T47D (cell line): ENCODE data around the gene TAT.
A peak's percentile ranks its signal among the peaks of the same experiment; 100 is the strongest.

Experiments used
- DNase-seq, 2 experiments: peaks; one replicate each; pipeline versions ENCODE4 v3.0.0 to v3.0.0-alpha.2; 2011 to 2012; ENCODE audit warnings: low read depth in 1 of 2, low spot score in 1 of 2
- JUND ChIP-seq: IDR thresholded peaks from 2 replicates; pipeline ENCODE4 v1.6.1; 2012; ENCODE audit warnings: low read depth
- in situ Hi-C: cut with HindIII; loops from 2 replicates; pipeline ENCODE4 v1.10.0; 2016; ENCODE audit warnings: low sequenced_read_pairs, low pct_unique_long_range_greater_than_20kb

Gene TAT

GRCh38 chr16:71552698-71553503 lies 24.0 kb downstream of the TAT start:
- peak in 1 of 2 experiments; percentile 54 for DNase-seq
- no peak for TF ChIP-seq JUND
- in situ Hi-C loops = no loop called here

GRCh38 chr16:71547168-71547567 lies 29.7 kb downstream of the TAT start:
- in situ Hi-C loops = no loop called here
- TF ChIP-seq JUND = no peak
- no peak for DNase-seq

- in situ Hi-C loops = no loop called here
- no peak for TF ChIP-seq JUND
- peak in 1 of 2 experiments; percentile 75 for DNase-seq
Measured at GRCh38 chr16:71542377-71542776, 34.5 kb downstream of the TAT start.

GRCh38 chr16:71537643-71538042 lies 39.2 kb downstream of the TAT start:
- DNase-seq = peak; percentile 68 to 82
- in situ Hi-C loops = no loop called here
- no peak for TF ChIP-seq JUND

- in situ Hi-C loops = no loop called here
- TF ChIP-seq JUND = no peak
- DNase-seq = no peak
Measured at GRCh38 chr16:71536752-71537499, 40.0 kb downstream of the TAT start.

- in situ Hi-C loops = no loop called here
- no peak for DNase-seq
Measured at GRCh38 chr16:71532366-71532765, 44.5 kb downstream of the TAT start.

GRCh38 chr16:71528863-71529262 lies 48.0 kb downstream of the TAT start:
- no peak for DNase-seq
- TF ChIP-seq JUND = no peak
- in situ Hi-C loops = no loop called here

More at GRCh38 chr16:71532366-71532765, 44.5 kb downstream of the TAT start:
- TF ChIP-seq JUND = no peak

- no peak for TF ChIP-seq JUND
- in situ Hi-C loops = no loop called here
- DNase-seq = no peak
Measured at GRCh38 chr16:71528257-71528656, 48.6 kb downstream of the TAT start.

GRCh38 chr16:71526111-71526631 lies 50.7 kb downstream of the TAT start, which contains the start of gene CHST4:
Gene CHST4 (plus strand): TSS chr16:71526426. CDS start chr16:71536678, 10,252 bp downstream.
- peak in 1 of 2 experiments; percentile 28 for DNase-seq
- in situ Hi-C loops = no loop called here
- TF ChIP-seq JUND = no peak

- TF ChIP-seq JUND = no peak
- DNase-seq = no peak
- in situ Hi-C loops = no loop called here
Measured at GRCh38 chr16:71524566-71525553, 52.0 kb downstream of the TAT start.

- in situ Hi-C loops = no loop called here
- DNase-seq = peak; percentile 23 to 61
- no peak for TF ChIP-seq JUND
Measured at GRCh38 chr16:71520550-71520949, 56.3 kb downstream of the TAT start.
